Activated effector memory CD4-positive, alpha-beta T cell treated with Interleukin-2 at 50 U/mL for 16 hours (primary cell): ENCODE measurements around the gene CAMK1D.

Experiments
- DNase-seq: peaks from one replicate; pipeline ENCODE4 v3.0.0-alpha.2; 2020

CAMK1D gene

DNA sequence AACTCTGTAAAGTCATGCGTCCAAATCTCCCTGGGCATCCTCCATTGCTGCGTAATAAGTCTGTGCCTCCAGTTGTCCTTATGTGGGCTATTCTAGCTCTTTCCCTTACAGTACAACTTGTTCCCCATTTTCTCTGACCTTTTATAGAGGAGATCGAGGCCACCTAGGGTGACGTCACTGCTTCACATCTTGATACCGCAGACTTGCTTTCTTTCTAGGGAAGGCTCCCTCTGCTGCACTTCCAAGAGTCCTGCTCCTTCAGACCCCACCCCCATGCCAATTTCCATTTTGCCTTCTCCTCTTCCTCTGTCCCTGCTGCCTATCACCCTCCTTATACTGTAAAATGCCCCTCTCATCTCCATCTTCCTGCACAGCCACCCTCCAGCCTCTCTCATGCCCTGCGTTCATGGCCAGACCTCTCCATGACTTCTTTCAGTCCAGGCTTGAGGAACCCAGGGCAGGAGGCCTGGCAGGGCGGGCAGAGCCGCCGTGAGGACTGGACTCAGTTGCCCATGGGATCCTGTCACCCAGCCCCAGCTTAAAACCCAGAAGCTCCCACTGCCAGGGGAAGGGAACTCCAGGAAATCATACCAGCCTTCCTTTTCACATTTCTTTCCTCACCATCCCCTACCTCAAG lies 57.5 kb downstream of the CAMK1D start:
- DNase-seq: no peak

DNA sequence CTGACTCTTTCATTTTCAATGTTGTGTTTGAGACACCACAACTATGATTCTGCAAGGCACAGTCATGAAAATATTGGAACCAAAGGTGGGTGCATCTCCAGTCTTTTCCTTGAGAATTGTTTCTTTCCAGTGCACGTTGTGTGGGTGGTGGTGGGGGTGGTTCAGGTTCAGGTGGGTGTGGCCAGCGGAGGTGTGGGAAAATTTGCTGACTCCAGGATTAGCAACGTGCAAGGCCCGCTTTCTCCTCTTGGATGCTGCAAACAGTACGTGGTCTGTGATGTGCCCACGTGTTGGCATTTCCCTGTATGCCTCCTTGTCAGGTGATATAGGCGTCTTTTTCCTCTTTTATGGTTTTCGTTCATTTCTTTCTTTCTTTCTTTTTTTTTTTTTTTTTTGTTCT lies 59.1 kb downstream of the CAMK1D start:
- DNase-seq: no peak

DNA sequence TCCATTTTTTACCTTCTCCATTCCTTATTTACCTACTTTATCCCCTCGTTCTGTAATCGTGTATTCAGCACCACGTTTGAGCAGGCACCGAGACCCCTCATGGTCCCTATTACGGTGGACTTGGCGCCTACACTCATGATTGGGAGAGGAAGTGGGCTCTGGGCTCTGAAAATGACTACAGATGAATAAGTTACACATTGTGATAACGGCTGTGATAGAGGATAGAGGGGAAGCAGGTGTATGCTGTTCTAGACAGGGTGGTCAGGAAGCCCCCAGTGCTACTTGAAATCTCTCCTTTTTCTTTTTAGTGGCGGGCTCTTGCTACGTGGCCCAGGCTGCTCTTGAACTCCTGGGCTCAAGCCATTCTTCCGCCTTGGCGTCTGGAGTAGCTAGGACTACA lies 59.8 kb downstream of the CAMK1D start:
- DNase-seq: no peak

DNA sequence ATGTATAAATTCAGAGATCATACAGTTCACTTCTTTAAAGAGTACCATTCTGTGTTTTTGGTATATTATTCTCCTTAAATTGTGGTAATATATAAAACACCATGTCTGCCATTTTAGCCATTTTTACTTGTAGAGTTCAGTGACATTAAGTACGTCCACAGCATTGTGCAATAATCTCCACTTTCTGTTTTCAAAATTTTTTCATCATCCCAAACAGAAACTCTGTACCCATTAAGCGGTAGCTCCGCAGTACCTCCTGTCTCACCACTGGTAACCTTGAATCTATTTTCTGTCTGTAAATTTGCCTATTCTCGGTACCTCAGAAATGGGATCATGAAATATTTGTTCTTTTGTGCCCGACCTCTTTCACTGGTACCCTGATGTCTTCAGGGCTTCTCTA lies 60.3 kb downstream of the CAMK1D start:
- DNase-seq: no peak

DNA sequence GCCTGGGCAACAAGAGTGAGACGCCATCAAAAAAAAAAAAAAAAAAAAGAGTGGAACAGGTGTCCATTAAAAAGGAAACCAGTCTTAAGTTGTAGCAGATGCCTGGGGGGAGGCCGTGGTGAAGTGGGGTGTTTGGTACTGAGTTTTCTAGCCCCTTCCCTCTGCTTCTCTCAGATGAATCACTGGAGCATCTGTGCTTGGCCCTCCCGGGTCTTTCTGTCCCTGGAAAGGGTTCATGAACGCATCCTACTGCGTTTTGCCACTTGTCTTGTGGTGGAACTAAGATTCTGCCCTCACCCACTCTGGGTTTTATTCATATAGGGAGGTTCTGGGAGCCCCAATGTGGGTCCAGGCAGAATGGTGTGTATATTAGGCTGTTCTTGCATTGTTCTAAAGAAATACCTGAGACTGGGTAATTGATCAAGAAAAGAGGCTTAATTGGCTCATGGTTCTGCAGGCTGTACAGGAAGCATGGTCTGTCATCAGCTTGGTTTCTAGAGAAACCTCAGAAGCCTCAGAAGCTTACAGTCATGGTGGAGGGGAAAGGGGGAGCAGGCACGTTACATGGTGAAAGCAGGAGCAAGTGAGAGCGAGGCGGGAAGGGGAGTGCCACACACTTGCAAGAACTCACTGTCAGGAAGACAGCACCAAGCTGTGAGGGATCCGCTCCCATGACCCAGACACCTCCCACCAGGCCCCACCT lies 63.5 kb downstream of the CAMK1D start:
- DNase-seq: no peak

DNA sequence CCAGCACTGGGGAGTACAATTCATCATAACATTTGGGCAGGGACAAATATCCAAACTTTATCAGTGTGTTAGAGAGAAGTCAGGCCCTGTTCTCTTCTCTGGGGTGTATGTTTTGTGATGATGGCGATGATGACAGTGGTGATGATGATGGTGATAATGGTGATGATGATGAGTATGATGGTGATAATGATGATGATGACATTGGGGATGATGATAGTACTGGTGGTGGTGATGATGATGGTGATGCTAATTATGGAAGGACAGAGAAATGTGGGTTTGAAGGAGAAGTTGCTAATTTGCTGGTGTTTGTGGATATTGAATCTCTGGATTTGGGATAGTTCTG lies 64.0 kb downstream of the CAMK1D start:
- no peak for DNase-seq

DNA sequence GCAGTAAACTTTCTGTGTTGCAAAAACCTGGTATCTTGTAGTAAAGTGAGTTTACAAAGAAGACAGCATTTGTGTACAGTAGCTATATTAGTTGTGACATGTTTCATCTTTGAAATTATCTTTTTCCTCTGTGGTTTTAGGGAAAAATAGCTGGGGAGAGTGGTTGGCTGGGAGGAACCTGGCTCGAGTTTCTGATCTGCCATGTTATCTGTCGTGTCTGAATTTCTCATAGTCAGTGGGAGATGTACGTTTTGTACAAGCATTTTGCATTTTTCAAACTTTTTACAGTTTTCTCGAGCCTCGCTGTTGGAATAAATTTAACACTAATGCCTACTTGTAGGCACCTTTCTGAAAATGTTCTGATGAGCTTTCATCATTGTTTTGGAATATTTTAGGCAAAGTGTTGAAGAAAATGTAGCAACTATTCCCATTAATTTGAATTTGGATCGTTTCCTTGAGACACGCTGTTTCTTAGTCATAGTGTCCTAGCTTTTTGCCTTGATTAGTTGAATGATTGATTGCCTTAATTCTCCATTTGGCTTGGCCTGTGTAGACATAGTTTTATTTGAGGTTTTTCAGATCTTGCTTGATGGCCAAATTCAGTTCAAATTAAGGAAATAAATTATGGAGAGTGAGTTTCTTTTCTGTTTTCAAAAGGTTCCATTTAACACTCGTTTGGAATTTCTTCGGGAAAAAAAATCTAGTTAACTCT lies 65.1 kb downstream of the CAMK1D start:
- DNase-seq: no peak

DNA sequence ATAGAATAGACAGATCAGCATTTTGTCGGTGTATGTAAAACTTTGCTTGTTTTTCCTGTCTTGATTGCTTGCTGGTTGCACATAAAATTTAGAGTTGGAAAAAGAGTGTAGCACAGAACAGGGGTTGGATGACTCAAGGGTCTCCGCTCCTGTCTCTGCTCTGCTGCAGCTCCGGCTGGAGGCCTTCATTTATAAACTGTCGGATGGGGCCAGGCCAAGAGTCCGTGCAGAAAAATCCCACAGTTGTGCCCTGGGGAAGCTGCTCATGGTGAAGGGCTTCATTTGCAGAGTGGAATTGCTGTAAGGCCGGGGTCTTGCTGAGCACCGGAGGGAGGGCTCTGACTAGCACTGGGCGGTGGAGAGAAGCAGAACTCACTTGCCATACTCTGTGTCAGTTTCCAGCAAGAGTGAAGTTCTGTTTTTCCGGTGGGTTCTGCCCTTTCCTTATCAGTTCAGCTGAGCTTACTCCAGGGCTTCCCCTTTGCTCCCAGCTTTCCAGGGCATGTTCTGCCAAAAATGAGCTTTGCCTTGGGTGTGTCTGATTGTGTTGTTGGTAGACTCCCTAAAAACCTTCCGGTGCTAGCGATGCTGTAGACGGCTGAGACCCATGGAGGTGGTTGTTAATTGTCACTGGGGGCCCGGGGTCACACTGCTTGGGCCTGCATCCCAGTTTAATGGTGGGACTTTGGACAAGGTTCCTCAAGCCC lies 67.2 kb downstream of the CAMK1D start:
- no peak for DNase-seq

DNA sequence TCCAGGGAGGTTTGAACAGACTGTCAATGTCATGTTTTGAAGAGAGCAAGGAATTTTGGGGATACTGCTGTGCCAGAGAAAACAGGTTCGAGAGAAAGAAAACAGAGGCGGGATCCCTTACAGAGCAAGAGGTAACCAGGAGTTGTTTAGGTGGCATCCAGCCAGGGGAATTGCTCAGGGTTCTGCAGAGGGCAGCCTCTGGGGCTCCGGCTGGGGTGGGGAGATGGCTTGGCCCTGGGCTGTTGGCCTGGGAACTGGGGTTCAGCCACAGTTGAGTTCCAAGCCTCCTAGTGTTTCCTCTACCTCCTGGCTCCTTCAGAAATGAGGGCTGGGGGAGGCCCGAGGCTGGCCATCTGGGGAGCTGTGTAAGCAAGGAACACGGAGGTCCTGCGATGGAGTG lies 68.0 kb downstream of the CAMK1D start:
- no peak for DNase-seq

DNA sequence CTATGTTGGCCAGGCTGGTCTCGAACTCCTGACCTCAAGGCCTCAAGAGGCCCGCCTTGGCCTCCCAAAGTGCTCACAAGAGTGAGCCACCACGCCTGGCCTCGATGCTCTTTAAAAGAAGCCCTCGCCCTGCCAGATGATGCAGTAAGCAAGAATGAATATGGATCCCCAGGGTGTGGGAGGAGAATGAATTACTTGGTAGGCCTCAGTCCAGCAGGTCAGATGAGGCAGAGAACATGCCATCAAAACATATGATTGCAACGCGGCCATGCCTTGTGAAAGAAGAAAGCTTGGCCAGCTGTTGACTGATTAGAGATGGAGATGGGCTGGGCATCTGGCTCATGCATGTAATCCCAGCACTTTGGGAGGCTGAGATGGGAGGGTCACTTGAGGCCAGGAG lies 68.7 kb downstream of the CAMK1D start:
- no peak for DNase-seq

DNA sequence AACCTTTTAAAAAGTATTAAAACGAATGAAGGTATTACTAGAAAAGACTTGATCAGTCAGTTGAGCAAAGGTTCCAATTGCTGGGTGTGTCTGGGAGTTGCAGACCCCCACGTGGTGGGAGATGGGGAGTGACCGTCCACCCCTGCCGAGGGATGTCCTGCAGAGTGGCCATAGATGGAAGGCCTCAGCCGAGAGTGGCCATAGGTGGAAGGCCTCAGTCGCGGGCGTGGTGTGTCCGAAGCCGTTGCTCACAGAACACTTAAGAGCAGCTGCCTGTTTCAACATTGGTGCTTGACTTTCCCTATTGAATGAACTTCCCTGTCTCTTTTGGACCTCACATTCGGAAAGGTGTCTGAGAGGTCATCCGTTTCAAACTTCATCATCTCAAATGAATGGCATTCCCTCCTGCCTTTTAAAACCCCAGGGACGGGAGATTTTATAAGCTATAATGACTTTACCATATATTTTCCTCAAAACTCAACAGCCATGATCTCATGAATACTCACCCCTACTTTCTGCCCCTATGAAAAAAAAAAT lies 69.4 kb downstream of the CAMK1D start:
- DNase-seq: no peak

DNA sequence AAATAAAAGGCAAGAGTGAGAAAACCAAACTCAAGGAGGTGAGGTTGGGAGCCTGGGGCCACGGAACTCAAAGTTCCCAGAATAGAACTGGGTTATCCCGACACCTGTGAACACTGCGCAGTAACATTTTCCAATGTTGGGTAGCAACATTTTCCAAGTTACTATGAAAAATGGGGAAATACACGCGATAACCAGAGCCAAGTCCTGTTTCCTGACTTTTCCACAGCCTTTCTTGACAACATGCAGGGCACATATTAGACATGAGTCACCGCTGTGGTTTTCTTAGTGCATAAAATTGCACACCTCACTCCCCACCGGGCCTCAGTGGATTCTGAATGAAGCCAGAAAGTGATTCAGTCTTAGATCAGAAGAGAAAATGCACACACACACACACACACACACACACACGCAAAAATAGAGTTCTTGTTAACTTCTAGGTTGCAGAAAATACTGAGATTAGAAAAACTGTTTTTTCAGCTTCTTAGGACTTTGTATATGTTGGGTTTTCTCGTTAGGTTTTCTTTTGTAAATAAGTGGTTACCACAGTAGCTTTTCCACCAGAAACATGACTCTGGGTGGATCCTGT lies 70.0 kb downstream of the CAMK1D start:
- peak; percentile 33 for DNase-seq

DNA sequence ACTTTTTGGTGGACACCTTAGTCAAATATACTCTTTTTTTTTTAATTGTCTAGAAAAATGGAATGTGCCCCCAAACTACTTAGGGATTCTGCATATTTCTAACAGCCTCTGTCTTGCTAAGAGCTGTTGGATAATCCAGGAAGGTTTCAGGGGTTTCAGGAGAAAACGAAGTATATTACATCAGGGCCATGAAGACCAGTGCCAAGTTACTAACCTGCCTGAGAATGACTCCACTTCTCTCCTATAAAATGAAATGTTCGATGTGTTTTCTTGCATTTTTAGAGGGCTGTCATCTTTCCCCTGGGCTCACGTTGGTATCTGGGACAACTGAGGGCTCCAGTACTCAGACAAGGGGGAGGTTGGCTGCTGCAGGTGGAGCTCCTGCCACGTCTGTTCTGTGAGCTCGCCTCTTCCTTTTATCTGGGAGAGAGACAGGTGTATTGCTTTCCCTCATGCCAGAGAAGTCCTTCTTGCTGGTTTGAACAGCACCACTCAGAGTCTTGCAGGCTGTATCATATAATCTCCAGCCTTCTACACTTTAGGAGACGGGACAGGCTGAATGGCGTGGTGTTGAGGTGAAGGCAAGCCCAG lies 71.3 kb downstream of the CAMK1D start:
- DNase-seq: no peak

DNA sequence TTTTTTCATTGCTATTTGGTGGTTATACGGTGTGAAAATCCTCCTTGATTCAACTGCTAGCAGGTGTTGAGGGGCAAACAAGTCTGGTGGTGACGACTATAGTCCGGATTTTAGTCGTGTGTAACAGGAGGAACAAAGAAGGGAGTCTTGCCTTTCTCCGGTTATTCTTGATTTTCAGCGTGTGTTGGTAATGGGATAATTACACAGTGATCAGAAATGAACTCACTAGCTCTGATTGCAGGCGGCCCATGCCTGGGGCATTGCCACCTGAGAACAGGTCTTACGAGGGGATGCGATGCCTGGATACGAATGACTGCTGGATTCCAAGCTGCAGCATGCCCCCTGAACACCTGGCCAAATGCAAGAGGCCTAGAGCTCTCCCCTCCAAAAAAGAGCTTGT lies 72.8 kb downstream of the CAMK1D start:
- no peak for DNase-seq

DNA sequence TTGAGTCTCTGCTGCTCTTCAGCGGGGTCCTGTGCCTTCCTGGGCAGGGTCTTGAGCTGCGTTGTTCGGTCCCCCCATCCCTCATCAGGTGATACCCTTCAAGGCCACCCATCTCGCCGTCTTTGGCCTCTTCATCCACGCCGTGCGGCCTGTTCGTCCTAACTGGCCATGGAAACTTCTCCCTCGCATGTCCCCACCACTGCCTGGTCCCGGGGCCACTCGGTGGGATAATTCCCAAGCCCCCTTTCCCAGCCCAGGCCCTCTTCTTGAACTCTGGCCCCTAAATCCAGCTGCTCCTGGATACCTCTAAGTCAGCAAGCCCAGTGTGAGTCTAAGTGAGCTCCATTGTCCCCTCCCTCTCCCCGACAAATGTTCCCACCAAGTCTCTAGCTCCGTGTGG lies 74.5 kb downstream of the CAMK1D start:
- no peak for DNase-seq

DNA sequence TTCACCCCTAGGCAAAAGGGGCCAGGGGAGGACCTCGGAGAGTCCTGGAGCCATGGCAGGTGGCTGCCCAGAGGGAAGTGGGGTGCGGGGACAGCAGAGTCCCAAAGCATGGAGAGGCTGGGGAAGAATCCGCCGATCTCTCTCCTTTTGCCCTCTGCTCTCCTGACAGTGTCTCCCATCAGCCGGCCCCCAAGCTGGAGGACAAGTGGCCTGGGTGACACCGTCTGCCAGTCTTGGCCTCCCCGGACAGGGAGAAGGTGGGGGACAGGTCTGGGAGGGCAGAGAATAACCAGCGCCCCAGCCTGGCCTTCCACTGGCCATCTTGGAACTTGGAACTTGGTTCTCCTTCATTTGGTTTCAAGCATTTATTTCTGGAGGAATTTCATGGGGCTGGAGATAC lies 77.9 kb downstream of the CAMK1D start:
- DNase-seq: no peak

DNA sequence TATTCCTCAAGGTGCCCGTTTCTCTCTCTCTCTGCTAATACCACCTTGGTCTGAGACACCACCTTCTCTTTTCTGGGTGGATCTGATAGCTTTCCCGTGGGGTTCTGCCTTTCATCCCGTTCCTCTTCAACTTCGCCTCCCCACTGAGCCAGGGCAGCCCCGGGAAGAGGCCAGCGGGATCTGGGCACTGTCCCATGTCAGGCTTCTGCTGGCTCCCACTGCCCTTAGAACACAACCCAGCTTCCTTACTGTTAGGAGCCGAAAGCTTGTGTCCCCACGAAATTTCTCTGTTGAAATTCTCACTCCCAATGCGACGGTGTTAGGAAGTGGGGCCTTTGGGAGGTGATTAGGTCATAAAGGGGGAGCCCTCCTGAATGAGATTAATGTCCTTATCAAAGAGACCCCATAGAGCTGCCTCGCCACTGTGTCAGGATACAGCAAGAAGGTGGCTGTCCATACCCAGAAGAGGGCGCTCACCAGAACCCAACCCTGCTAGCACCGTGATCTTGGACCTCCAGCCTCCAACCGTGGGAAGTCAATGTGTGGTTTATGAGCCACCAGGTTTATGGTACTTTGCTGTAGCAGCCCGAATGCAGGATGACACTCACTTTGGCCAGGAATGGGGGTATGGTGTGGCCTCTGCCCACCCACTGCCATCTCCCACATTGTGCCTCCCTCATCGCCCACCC lies 79.2 kb downstream of the CAMK1D start:
- DNase-seq: no peak

DNA sequence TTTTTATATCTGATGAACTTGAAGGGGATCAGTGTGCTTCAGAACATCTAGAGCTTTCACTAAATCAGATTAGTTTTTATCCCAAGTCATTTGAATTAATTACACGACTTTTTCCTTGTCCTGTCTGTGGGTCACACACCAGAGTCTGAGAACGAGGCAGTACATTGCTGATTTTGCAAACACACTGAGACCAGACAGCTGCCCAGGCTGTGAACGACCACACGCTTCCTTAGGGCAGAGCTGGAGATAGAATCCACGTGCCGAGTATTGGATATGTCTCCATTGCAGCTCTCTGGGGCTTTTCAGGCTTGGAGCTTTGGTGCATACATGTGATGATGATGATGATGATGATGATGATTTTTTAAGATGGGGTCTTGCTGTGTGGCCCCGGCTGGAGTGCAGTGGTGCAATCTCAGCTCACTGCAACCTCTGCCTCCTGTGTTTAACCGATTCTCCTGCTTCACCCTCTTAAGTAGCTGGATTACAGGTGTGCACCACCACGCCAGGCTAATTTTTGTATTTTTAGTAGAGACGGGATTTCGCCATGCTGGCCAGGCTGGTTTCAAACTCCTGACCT lies 81.1 kb downstream of the CAMK1D start:
- no peak for DNase-seq

DNA sequence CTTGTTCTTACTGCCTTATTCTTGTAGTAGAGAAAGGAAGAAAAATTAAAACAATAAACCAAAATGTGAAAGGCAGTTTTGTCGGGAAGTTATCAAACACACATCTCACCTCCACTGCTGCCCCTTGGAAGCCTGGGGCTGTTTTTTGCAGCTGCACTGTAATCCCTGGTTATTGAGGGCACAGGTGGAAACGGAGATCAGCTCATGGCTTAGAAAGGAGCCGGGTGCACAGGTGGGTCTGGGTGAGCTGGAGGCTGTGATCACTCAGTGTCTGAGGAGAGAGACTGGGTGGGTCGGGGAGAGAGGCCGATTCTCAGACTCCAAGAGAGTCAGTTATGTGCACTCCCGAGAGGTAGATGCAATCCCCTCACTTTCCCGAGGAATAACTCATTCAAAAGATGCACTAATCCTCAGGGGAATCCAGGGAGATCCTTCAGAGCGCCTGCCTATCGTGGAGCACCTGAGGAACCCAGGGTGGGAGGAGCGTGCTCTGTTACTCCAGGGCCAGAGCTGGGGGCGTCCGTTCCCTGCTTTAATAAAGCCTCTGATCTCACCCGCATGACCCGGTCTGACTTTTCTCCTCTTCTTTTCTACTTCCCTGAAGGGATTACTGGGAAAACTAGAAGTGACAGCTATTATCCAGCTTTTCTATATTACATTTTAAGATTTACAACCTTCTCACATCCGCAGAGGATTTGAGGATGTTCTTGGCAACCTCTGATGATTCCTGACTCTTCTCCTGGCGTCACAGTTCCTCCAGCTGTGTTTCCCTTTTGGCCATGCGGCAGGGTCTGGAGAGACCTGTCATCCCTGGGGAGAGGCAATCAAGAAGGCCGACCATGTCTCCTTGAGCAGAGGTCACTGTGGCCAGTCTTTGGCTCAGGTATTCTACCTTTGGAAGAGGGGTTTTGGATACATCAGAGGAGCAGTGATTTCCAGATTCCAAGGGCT lies 82.1 kb downstream of the CAMK1D start:
- no peak for DNase-seq

DNA sequence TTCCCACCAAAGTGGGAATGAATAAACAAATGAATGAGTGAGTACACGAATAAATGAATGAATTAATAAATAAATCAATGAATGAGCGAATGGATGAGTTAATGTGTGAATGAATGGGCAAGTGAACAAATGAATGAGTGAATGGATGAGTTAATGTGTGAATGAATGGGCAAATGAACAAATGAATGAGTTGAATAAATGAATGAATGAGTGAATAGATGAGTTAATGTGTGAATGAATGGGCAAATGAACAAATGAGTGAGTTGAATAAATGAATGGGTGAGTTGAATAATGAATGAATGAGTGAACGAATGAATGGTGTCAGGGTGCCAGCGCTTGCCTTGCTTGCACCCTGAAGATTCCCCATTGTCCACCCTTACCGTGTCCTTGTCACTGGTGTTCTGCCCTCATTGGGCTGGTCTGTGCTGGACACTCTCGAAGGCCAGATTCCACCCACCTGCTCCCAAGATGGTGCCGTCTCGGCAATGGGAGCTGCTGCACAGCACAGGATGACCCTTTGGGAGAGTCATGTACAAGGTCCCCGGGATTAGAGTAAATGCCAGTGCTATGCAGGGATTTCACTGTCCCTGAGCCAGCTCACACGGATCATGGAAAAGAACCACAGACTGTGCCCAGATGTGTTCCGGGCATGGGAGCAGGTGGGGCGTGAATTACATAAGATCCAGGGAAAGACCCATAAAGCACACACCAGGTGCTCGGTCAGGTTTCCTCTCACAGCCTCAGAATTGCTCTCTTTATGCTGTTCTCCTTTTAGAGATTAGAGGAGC lies 83.2 kb downstream of the CAMK1D start:
- no peak for DNase-seq
